Esophagus squamous epithelium (tissue), 5 donors: ENCODE results near the gene SERTAD3. TPM values are rescaled to one million over a fixed set of nuclear protein-coding genes. Genes with fewer than 3 reads are reported as not detected.

Source experiments
- DNase-seq: peaks from one replicate; lab custom pipeline; 2025; lab: John Stamatoyannopoulos, UW
- H3K27ac ChIP-seq, 4 donors: fragments of 200-600 bp; sonication (generic); one replicate each; pipeline ENCODE4 v1.5.1; 2016 to 2019; ENCODE audit warnings: mild to moderate bottlenecking in 1 of 4
- H3K27me3 ChIP-seq, 4 donors: fragments of 200-600 bp; sonication (generic); 1 replicate in 3 of 4; 2 replicates in 1 of 4; pipeline versions ENCODE4 v1.5.1 to v1.6.0; 2017 to 2021; ENCODE audit warnings: antibody characterized with exemption in 1 of 4
- H3K36me3 ChIP-seq, 3 donors: fragments of 200-600 bp; sonication (generic); one replicate each; pipeline ENCODE4 v1.5.1; 2016 to 2019
- H3K4me1 ChIP-seq, 3 donors: fragments of 200-600 bp; sonication (generic); one replicate each; pipeline ENCODE4 v1.5.1; 2017 to 2019
- H3K4me3 ChIP-seq, 4 donors: fragments of 200-600 bp; sonication (generic); 1 replicate in 3 of 4; 2 replicates in 1 of 4; pipeline ENCODE4 v1.5.1; 2016 to 2019; ENCODE audit warnings: mild to moderate bottlenecking in 2 of 4, moderate library complexity in 1 of 4
- H3K9me3 ChIP-seq, 3 donors: fragments of 200-600 bp; sonication (generic); one replicate each; pipeline ENCODE4 v1.5.1; 2016 to 2019
- CTCF ChIP-seq, 6 experiments: fragments of 450-650 bp in 4 of 6; fragments of 200-600 bp in 2 of 6; sonication (generic) in 2 of 6; IDR thresholded peaks; one replicate each; pipeline ENCODE4 v1.5.1; 2016 to 2019; ENCODE audit warnings: antibody characterized with exemption in 6 of 6, mild to moderate bottlenecking in 4 of 6, moderate library complexity in 4 of 6
- POLR2A ChIP-seq, 4 donors: fragments of 450-650 bp; IDR thresholded peaks; one replicate each; pipeline ENCODE4 v1.6.1; 2017; ENCODE audit warnings: antibody characterized with exemption in 4 of 4, mild to moderate bottlenecking in 4 of 4, moderate library complexity in 3 of 4
- WGBS, 2 donors: methylation state at CpG; one replicate each; pipeline ENCODE4 v1.1.5; 2018; 5-methylcytosine and 5-hydroxymethylcytosine counted together
- intact Hi-C: fragments of 100-400 bp; cut with DNase I; formaldehyde crosslinking; loops from one replicate; pipeline ENCODE4 v1.15.0; 2022
- total RNA-seq, 4 donors: library from RNA; depleted of rRNA; stranded (reverse); fragments of >200 nt; gene quantifications; one replicate each; pipeline ENCODE4 v1.1.0, GENCODE V29; 2016
- donor health status: DM: yes; HTN: yes; CAD: no.

SERTAD3 gene
- 10 to 100 TPM in 3 of 4 donors, 1 to 10 TPM in 1; 8.9 to 17.4 (median 12.0) TPM for total RNA-seq

- Histone ChIP-seq H3K4me3 (peak within 1 kb of the TSS; percentile 55 to 100 (median 92)), H3K4me1 (peaks cover 24 to 51% (median 29%) of the 10 kb centered on the region in 3 donors), H3K36me3 (peaks cover 10 to 50% (median 21%) of the 10 kb centered on the region in 3 donors), H3K27ac (peak within 1 kb of the TSS; percentile 91 to 100 (median 100)), H3K27me3 (no peaks in the 10 kb centered on the region), H3K9me3 (no peaks in the 10 kb centered on the region)
- TF ChIP-seq CTCF (IDR thresholded peaks at IDR 0.05) (peak in 1 of 6 experiments; percentile 6), POLR2A (IDR thresholded peaks at IDR 0.05) (peak in 3 of 4 donors; percentile 89 to 99 (median 90))
- DNase-seq: peak; percentile 89
- 0% methylated on average over 5 to 11 of the region's 72 CpGs for WGBS, 2 donors
- intact Hi-C loops: no loop called here
Measured at GRCh38 chr19:40444000-40444824, at the start of gene SERTAD3. Gene SERTAD3, minus strand, starts transcription at chr19:40444335. Its CDS starts 2,255 bp downstream, at chr19:40442080.

- Histone ChIP-seq H3K36me3 (no peaks in the 10 kb centered on the region), H3K9me3 (no peaks in the 10 kb centered on the region), H3K4me1 (no peaks in the 10 kb centered on the region), H3K4me3 (no peak overlapping the region), H3K27ac (no peak overlapping the region), H3K27me3 (no peaks in the 10 kb centered on the region)
- 44 to 54% methylated on average over 3 to 4 of the region's 4 CpGs for WGBS, 2 donors
- no peak for DNase-seq
- intact Hi-C loops: no loop called here
- TF ChIP-seq POLR2A (IDR thresholded peaks at IDR 0.05) (no peak), CTCF (IDR thresholded peaks at IDR 0.05) (no peak)
Measured at GRCh38 chr19:40493778-40494177, 49.6 kb upstream of the SERTAD3 start.

- intact Hi-C loops: no loop called here
Measured at GRCh38 chr19:40492274-40492673, 48.1 kb upstream of the SERTAD3 start.

GRCh38 chr19:40489882-40490230 is 45.7 kb upstream of the SERTAD3 start:
- H3K4me1 ChIP-seq: peaks cover 0 to 8% (median 0%) of the 10 kb centered on the region in 3 donors
- DNase-seq: no peak

More at GRCh38 chr19:40492274-40492673, 48.1 kb upstream of the SERTAD3 start:
- WGBS, 2 donors: 88 to 89% methylated on average over 3 of the region's 3 CpGs
- no peak for DNase-seq
- no peak overlapping the region for H3K27ac ChIP-seq
- H3K4me1 ChIP-seq: peaks cover 0 to 8% (median 0%) of the 10 kb centered on the region in 3 donors
- no peaks in the 10 kb centered on the region for H3K36me3 ChIP-seq
- no peaks in the 10 kb centered on the region for H3K9me3 ChIP-seq
- no peak for TF ChIP-seq POLR2A (IDR thresholded peaks at IDR 0.05)
- no peak for TF ChIP-seq CTCF (IDR thresholded peaks at IDR 0.05)
- H3K4me3 ChIP-seq: no peak overlapping the region
- H3K27me3 ChIP-seq: peaks cover 0 to 13% (median 0%) of the 10 kb centered on the region in 4 donors

More at GRCh38 chr19:40489882-40490230, 45.7 kb upstream of the SERTAD3 start:
- Histone ChIP-seq H3K9me3 (no peaks in the 10 kb centered on the region), H3K27ac (no peak overlapping the region), H3K4me3 (no peak overlapping the region), H3K27me3 (peaks cover 0 to 20% (median 0%) of the 10 kb centered on the region in 4 donors), H3K36me3 (no peaks in the 10 kb centered on the region)
- intact Hi-C loops: no loop called here
- no peak for TF ChIP-seq POLR2A (IDR thresholded peaks at IDR 0.05)
- TF ChIP-seq CTCF (IDR thresholded peaks at IDR 0.05): no peak
- 32 to 67% methylated on average over 8 to 15 of the region's 25 CpGs for WGBS, 2 donors
